Measurements from ENCODE around the gene FNDC10. TPM values are rescaled to one million over a fixed set of nuclear protein-coding genes. Genes with fewer than 3 reads are reported as not detected.

Gene FNDC10
- total and polyA plus RNA-seq, 2 experiments from 2014 or later: 2.1 to 8.8 TPM

DNA sequence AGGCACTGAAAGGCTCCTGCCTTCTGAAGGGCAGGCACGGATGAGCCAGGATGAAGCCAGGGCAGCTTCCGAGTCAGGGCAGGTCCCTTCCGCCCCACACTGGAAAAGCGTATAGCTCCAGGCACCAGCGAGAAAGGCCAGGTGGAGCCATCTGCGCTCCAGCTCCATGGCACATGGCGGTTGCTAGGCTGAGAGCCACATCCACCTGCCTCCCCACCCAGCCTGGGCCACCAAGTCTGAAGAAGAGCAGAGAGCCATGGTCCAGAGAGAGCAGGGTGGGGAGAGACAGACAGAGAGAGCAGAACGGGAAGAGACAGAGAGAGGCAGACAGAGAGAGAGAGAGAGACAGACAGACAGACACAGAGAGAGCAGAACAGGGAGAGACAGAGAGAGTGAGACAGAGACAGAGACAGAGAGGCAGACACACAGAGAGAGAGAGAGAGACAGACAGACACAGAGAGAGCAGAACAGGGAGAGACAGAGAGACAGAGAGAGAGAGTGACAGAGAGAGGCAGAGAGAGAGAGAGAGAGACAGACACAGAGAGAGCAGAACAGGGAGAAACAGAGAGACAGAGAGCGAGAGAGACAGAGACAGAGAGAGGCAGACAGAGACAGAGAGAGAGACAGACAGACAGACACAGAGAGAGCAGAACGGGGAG, 5.2 kb downstream of the FNDC10 start:
- no peak overlapping the region for H3K4me3 ChIP-seq
- H3K9me3 ChIP-seq (ENCODE audit: low read depth): no peaks in the 10 kb centered on the region
- no peaks in the 10 kb centered on the region for H3K9me2 ChIP-seq (replicated peaks; ENCODE audit: insufficient read depth)
- no peak overlapping the region for H3K4me2 ChIP-seq
- no peak overlapping the region for H2AFZ ChIP-seq
- no peaks in the 10 kb centered on the region for H4K20me1 ChIP-seq (ENCODE audit: insufficient read depth, poor library complexity, severe bottlenecking)
- H3K4me1 ChIP-seq (ENCODE audit: insufficient read depth): no peaks in the 10 kb centered on the region
- no peaks in the 10 kb centered on the region for H3K79me2 ChIP-seq
- DNase-seq (ENCODE audit: low spot score): no peak
- 68% methylated on average over 10 of the region's 10 CpGs for WGBS (ENCODE audit: low lambda C conversion rate, missing lambda C conversion rate)
- no peaks in the 10 kb centered on the region for H3K36me3 ChIP-seq (replicated peaks; ENCODE audit: insufficient read depth, low read depth)
- TF ChIP-seq EZH2 (IDR thresholded peaks at IDR 0.05; ENCODE audit: borderline replicate concordance) (no peak), EZH2phosphoT487 (IDR thresholded peaks at IDR 0.05; ENCODE audit: low read depth, severe bottlenecking, unreplicated experiment) (no peak), CTCF (IDR thresholded peaks at IDR 0.05; ENCODE audit: poor library complexity) (no peak)
- no peak overlapping the region for H3K27ac ChIP-seq
- H3K27me3 ChIP-seq: peaks cover 39% of the 10 kb centered on the region

- no peak for DNase-seq (ENCODE audit: low spot score)
- H4K20me1 ChIP-seq (ENCODE audit: insufficient read depth, poor library complexity, severe bottlenecking): no peaks in the 10 kb centered on the region
- H3K9me3 ChIP-seq (ENCODE audit: low read depth): no peaks in the 10 kb centered on the region
- H3K4me1 ChIP-seq (ENCODE audit: insufficient read depth): no peaks in the 10 kb centered on the region
- no peak for TF ChIP-seq EZH2phosphoT487 (IDR thresholded peaks at IDR 0.05; ENCODE audit: low read depth, severe bottlenecking, unreplicated experiment)
- H3K4me2 ChIP-seq: no peak overlapping the region
- peaks cover 35% of the 10 kb centered on the region for H3K27me3 ChIP-seq
- H2AFZ ChIP-seq: no peak overlapping the region
- no peaks in the 10 kb centered on the region for H3K79me2 ChIP-seq
- WGBS (ENCODE audit: low lambda C conversion rate, missing lambda C conversion rate): 90% methylated on average over 24 of the region's 24 CpGs
- no peak overlapping the region for H3K4me3 ChIP-seq
- H3K27ac ChIP-seq: no peak overlapping the region
- H3K9me2 ChIP-seq (replicated peaks; ENCODE audit: insufficient read depth): no peaks in the 10 kb centered on the region
- H3K36me3 ChIP-seq (replicated peaks; ENCODE audit: insufficient read depth, low read depth): no peaks in the 10 kb centered on the region
These were observed 5.9 kb downstream of the FNDC10 start for GRCh38 chr1:1593834-1594601.

DNA sequence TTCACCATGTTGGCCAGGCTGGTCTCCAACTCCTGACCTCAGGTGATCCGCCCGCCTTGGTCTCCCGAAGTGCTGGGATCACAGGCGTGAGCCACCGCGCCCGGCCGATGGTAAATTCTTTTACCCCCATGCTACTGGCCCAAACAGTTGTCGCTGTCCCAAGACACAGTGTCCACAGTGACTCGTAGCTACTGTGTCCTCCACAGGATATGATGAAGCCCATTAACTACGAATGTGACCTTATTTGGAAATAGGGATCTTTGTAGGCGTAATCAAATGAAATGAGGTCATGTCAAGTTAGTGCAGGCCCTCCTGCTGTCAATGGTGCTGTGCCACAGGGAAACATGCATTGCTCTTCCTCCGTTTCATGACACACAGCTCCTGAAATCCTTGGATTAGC, 8.5 kb downstream of the FNDC10 start:
- H3K36me3 ChIP-seq (replicated peaks; ENCODE audit: insufficient read depth, low read depth): no peaks in the 10 kb centered on the region
- no peaks in the 10 kb centered on the region for H4K20me1 ChIP-seq (ENCODE audit: insufficient read depth, poor library complexity, severe bottlenecking)
- no peak overlapping the region for H2AFZ ChIP-seq
- no peaks in the 10 kb centered on the region for H3K4me1 ChIP-seq (ENCODE audit: insufficient read depth)
- TF ChIP-seq EZH2 (IDR thresholded peaks at IDR 0.05; ENCODE audit: borderline replicate concordance): no peak
- TF ChIP-seq EZH2phosphoT487 (IDR thresholded peaks at IDR 0.05; ENCODE audit: low read depth, severe bottlenecking, unreplicated experiment): no peak
- TF ChIP-seq CTCF (IDR thresholded peaks at IDR 0.05; ENCODE audit: poor library complexity): no peak
- no peaks in the 10 kb centered on the region for H3K79me2 ChIP-seq
- H3K27me3 ChIP-seq: peaks cover 18% of the 10 kb centered on the region
- WGBS (ENCODE audit: low lambda C conversion rate, missing lambda C conversion rate): 90% methylated on average over 13 of the region's 13 CpGs
- no peak overlapping the region for H3K4me2 ChIP-seq
- no peaks in the 10 kb centered on the region for H3K9me2 ChIP-seq (replicated peaks; ENCODE audit: insufficient read depth)
- no peak for DNase-seq (ENCODE audit: low spot score)
- no peaks in the 10 kb centered on the region for H3K9me3 ChIP-seq (ENCODE audit: low read depth)
- H3K4me3 ChIP-seq: no peak overlapping the region
- no peak overlapping the region for H3K27ac ChIP-seq

DNA sequence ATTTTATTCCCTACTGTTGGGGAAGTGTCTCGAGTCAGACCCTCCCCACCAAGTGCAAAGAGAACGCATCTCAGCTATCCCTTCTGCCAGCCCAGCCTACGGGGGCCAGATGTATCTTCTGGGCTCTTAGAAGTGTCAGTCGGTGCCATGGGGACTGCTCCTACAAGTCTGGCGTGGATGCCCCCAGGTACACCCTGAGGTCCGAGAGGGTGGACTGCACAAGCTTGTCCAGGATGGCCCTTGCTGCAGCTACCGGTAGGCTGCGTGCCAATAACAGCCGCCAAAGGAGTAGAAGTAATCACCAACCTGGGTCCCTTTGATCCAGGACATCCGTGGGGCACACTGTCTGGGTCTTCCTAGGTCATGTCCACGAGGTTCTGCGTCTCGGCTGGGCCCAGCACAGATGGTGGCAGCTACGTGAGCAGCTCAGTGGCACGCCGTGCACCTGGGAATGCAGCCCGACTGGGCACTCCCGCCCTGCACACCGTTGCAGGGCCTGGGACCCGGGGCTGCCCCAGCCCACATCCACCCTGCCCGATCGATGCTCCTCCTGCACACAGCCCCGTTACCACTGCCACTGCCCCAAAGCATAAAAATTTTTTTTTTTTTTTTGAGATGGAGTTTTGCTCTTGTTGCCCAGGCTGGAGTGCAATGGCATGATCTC, 16.5 kb downstream of the FNDC10 start:
- Histone ChIP-seq H3K9me2 (replicated peaks; ENCODE audit: insufficient read depth) (no peaks in the 10 kb centered on the region), H2AFZ (no peak overlapping the region), H3K27ac (no peak overlapping the region), H4K20me1 (ENCODE audit: insufficient read depth, poor library complexity, severe bottlenecking) (no peaks in the 10 kb centered on the region), H3K4me2 (no peak overlapping the region), H3K36me3 (replicated peaks; ENCODE audit: insufficient read depth, low read depth) (no peaks in the 10 kb centered on the region), H3K9me3 (ENCODE audit: low read depth) (no peaks in the 10 kb centered on the region), H3K27me3 (peaks cover 13% of the 10 kb centered on the region), H3K4me3 (no peak overlapping the region), H3K4me1 (ENCODE audit: insufficient read depth) (no peaks in the 10 kb centered on the region), H3K79me2 (no peaks in the 10 kb centered on the region)
- no peak for DNase-seq (ENCODE audit: low spot score)
- no peak for TF ChIP-seq EZH2 (IDR thresholded peaks at IDR 0.05; ENCODE audit: borderline replicate concordance)
- TF ChIP-seq EZH2phosphoT487 (IDR thresholded peaks at IDR 0.05; ENCODE audit: low read depth, severe bottlenecking, unreplicated experiment): no peak
- no peak for TF ChIP-seq CTCF (IDR thresholded peaks at IDR 0.05; ENCODE audit: poor library complexity)
- 85% methylated on average over 23 of the region's 23 CpGs for WGBS (ENCODE audit: low lambda C conversion rate, missing lambda C conversion rate)

All from hepatocyte (in vitro differentiated cells).